GM21723 (cell line): ENCODE results near the gene TRIO.

Experiments used
- ATAC-seq: cut with Tn5 transposase; IDR thresholded peaks from one replicate; pipeline ENCODE4 v1.9.1; 2021; ENCODE audit warnings: mild to moderate bottlenecking, moderate library complexity; ENCODE audit not compliant: unreplicated experiment

TRIO gene

DNA sequence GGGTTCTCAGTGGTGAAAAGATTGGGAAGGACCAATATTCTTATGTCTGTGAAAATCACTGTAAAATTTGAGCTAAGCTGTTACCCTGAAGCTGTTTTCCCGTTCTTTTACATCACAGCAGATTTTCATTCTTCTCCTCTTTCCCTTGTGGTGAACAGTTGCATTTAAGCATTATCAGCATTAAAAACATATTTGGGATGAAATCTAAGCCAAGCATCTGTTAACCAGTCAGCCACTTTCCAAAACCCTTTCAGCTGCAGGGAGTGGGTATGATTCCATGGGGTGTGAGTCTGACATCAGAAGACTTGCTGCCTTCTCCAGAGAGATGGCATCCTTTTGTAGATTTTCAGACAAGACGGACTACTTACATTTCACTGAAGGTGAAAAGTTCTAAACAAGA lies 97.2 kb downstream of the TRIO start:
- ATAC-seq: no peak

DNA sequence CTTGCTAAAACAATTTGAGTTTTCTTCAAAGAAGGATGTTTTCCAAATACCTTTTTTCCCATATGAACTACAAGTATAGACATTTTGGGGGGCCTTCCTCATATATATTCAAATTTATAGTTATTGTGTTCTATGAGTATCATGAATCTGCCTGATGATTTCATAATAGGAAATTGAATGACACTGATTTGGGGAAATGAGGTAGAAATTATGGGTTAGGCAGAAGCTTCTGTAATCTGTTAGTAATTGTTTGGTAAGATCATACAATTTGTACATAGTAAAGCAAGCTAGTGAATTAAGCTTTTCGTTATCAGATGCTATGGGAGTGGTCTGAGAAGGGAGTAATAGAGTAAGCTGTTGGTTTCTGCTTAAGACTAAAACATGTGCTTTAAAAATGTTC lies 98.0 kb downstream of the TRIO start:
- no peak for ATAC-seq

DNA sequence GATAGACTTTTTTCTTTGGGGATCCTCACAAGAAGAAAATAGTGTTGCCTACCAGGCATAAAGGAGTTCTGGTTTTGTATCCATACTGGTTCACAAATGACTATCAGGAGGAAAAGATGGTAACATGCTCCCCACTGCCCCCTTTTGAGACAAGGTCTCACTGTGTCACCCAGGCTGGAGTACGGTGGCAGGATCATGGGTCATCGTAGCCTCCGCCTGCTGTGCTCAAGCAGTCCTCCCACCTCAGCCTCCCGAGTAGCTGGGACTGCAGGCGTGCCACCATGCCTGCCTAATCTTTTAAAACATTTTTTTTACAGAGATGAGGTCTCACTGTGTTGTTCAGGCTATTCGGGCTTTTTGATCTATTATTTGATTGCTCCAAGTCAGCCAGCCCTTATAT lies 99.3 kb downstream of the TRIO start:
- no peak for ATAC-seq

DNA sequence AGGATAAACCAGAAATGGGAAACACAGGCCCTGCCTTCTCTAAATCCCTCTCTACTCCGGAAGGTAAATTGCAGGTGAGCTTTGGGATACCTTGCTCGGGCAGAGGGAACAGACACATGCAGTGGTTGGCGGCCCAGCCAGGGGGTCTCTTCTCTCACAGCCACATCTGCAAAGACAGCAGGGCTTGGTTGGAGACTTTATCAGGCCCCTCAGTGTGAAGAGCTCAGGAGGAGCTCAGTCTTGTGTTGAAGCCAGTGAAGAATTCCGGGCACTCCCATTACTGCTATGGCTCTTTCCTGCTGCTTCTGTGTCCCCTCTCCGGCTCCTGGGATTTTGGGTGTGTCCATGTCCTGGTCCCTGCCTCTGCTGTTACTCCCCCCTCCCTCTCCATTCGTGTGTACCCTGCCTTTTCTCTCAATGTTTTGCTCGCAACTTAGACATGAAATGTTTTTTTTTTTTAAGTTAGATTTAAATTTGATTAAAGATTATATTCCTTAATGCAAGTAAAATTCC lies 99.8 kb downstream of the TRIO start:
- ATAC-seq: no peak

GRCh38 chr5:14243766-14244165 lies 100.6 kb downstream of the TRIO start:
- ATAC-seq: no peak

GRCh38 chr5:14244721-14245120 lies 101.6 kb downstream of the TRIO start:
- no peak for ATAC-seq

GRCh38 chr5:14245132-14245925 lies 102.2 kb downstream of the TRIO start:
- ATAC-seq: no peak

DNA sequence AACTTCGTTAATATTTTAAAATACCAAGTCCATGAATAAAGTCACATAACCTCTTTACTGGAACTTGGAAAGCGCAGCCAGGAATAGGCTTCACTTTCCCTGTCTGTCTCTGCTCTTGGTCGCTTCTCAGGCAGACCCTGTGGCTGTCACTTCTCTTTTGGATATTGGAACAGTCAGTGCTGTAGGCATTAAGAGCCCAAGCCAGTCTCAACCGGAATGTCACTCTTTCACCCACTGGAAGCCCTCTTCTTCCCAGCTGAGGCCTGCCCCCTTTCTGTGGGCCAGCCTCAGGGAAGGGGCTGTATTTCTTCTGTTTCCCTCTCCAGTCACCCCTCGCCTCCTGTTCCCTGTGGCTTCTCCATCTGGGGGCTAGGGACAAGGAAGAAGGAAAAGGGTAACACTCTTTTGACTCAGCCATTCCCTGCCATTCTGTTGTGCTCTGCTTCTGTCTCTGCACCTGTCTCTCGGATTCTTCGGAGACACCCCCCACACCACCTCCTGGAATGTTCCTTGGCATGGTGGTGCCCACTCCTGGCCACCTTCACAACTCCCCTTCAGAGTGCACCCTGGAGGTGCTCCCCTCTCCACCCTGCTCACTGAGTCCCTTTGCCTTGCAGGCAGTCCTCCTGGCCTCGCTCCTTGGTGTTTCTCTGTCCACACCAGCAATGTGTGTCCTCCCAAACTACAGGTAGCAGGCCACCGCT lies 103.4 kb downstream of the TRIO start:
- ATAC-seq: no peak

GRCh38 chr5:14247054-14247386 lies 103.9 kb downstream of the TRIO start:
- no peak for ATAC-seq

GRCh38 chr5:14249258-14250082 lies 106.3 kb downstream of the TRIO start:
- ATAC-seq: no peak

- ATAC-seq: no peak
Observed at GRCh38 chr5:14250084-14250695, 107.0 kb downstream of the TRIO start.

GRCh38 chr5:14250748-14251701 lies 107.9 kb downstream of the TRIO start:
- peak; percentile 76 for ATAC-seq

- ATAC-seq: peak; percentile 44
Observed at GRCh38 chr5:14251733-14252132, 108.6 kb downstream of the TRIO start.

DNA sequence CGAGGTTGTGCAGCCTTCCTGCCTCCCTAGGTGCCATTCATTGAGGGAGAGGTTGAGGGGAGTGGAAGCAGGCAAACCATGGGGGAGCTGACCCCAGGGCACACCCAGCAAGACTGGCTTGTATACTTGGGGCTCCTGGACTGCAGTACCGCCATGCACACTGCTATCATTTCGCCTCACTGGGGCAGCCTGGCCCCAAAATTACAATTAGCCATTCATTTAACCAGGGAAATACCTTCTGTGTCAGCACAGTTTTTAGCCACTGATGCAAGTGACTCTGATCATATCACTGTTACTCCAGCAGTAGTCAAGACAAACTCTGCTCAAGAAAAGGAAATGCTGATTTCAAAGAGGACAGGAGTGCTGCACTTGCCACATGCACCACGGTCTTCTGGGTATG lies 109.7 kb downstream of the TRIO start:
- ATAC-seq: no peak

- no peak for ATAC-seq
Observed at GRCh38 chr5:14254686-14255085, 111.5 kb downstream of the TRIO start.

DNA sequence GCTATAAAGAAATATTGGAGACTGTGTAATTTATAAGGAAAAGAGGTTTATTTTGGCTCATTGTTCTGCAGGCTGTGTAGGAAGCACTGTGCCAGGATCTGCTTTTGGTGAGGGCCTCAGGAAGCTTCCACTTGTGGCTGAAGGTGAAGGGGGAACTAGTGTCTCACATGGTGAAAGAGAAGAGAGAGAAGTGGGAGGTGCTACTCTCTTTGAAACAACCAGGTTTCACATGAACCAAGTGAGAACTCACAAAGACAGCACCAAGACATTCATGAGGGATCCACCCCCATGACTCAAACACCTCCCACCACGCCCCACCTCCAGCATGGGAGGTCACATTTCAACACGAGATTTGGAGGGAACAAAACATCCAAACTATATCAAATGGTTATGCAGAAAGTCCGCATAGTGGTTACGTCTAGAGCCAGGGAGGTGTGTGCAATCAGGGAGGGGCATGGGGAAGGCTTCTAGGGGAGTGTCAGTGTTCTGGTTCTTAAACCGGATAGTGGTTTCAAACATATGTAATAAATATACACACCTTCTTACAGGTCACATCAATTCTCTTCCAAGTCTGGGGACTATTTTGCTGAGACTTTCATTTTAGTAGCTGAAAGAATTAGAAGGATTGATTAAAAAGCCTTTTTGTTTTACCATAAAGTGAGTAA lies 113.0 kb downstream of the TRIO start:
- no peak for ATAC-seq

DNA sequence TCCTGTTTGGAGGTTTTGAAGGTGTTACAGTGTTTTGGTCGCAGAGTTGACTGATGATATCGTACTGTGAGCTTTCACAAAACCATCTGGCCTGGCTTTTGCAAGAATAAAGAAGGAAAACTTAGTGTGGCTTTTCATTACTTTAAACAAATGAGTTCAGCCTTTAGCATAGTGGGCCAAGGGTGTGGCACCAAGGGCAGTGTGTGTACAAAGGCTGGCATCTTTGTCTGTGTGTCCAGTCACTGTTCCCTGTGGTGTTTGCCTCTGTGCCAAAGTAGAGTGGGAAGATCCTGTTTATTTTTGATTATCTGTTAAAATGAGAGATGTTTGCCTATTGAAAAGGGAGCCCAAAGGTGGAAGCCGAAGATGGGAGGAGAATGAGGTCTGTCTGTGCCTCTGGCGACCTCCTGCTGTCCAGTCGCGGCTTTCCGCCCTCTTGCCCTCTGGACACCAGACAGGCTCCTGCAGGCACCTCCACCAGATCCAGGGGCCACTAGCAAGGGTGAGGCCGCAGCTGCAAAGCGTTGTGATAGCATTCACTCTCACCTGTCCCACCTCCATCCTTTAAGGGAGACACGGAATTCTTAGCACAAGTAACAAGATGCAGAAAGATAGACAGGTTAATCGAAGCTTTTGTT lies 113.7 kb downstream of the TRIO start:
- ATAC-seq: no peak

GRCh38 chr5:14257995-14258403 lies 114.9 kb downstream of the TRIO start:
- peak; percentile 39 for ATAC-seq

DNA sequence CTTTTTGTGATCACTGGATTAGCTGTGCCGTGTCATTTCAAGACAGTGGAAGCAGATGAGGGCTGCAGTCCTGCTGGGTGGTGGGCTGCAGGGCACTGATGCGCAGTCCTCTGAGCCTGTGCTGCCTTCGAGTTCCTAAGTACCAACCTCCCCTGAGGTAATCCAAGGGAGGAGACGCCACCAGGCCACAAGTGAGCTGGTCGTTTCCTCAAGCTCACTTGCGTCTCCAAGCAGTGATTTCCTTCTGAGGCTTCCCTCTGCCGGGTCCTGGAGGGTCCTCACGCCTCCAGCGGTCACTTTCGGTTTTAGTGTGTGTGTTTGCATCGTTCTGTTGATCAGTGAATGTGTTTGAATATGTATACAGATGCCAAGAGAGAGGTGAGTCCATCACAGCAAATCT lies 115.7 kb downstream of the TRIO start:
- peak; percentile 55 for ATAC-seq
